ENCODE results near the gene FCMR. TPM values are rescaled to one million over a fixed set of nuclear protein-coding genes. Genes with fewer than 3 reads are reported as not detected.

Gene FCMR
- total RNA-seq, 1 donor, result 1.3 TPM

GRCh38 chr1:206941766-206942418 lies 20.2 kb upstream of the FCMR start:
- no peak overlapping the region for H3K4me3 ChIP-seq (ENCODE audit: low read depth, low read length)
- TF ChIP-seq CTCF (IDR thresholded peaks at IDR 0.05; ENCODE audit: insufficient read depth, low read depth, low read length), result no peak
- DNase-seq (ENCODE audit: low read depth), result peak; percentile 7

DNA sequence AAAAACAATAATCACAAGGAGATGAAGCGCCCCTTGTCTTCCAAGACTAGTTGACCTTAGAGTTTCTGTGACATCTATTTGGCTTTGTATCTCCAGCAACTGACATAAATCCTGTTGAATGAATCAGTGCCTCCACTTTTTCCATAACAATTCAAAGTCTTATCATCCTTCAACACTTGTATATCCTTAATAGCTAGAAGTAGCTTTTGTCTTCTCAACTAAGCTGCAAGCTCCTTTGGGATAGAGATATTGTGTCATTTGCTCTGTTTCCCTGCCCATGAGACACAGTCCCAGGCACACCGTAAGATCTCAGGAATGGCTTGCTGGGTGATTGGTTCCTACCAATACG lies 18.8 kb upstream of the FCMR start:
- no peak overlapping the region for H3K4me3 ChIP-seq (ENCODE audit: low read depth, low read length)
- no peak for DNase-seq (ENCODE audit: low read depth)
- TF ChIP-seq CTCF (IDR thresholded peaks at IDR 0.05; ENCODE audit: insufficient read depth, low read depth, low read length), result no peak

GRCh38 chr1:206939841-206940587 lies 18.3 kb upstream of the FCMR start:
- no peak for TF ChIP-seq CTCF (IDR thresholded peaks at IDR 0.05; ENCODE audit: insufficient read depth, low read depth, low read length)

GRCh38 chr1:206939131-206939530 lies 17.4 kb upstream of the FCMR start:
- no peak for TF ChIP-seq CTCF (IDR thresholded peaks at IDR 0.05; ENCODE audit: insufficient read depth, low read depth, low read length)

More at GRCh38 chr1:206939841-206940587, 18.3 kb upstream of the FCMR start:
- no peak for DNase-seq (ENCODE audit: low read depth)
- H3K4me3 ChIP-seq (ENCODE audit: low read depth, low read length), result no peak overlapping the region

DNA sequence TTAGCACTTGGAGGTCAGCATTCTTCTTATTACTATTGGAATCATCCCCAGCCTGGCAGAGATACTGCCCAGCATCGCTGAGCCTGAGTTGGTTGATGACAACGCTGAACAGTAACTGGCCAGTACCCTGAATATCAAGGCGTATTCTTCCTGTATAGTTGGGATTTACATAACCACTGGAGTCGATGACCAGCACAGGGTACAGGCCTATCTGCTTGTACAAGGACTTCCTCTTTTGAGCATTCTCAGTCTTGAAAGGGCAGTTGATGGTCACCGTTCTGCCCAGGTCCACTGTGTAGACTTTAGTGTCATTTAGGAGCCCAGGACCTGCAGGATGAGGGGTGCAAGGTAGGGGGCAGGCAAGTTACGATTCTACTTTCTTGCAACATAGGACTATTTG lies 15.7 kb upstream of the FCMR start:
- TF ChIP-seq CTCF (IDR thresholded peaks at IDR 0.05; ENCODE audit: insufficient read depth, low read depth, low read length), result no peak
- DNase-seq (ENCODE audit: low read depth), result no peak
- H3K4me3 ChIP-seq (ENCODE audit: low read depth, low read length), result no peak overlapping the region

More at GRCh38 chr1:206939131-206939530, 17.4 kb upstream of the FCMR start:
- DNase-seq (ENCODE audit: low read depth), result no peak
- no peak overlapping the region for H3K4me3 ChIP-seq (ENCODE audit: low read depth, low read length)

DNA sequence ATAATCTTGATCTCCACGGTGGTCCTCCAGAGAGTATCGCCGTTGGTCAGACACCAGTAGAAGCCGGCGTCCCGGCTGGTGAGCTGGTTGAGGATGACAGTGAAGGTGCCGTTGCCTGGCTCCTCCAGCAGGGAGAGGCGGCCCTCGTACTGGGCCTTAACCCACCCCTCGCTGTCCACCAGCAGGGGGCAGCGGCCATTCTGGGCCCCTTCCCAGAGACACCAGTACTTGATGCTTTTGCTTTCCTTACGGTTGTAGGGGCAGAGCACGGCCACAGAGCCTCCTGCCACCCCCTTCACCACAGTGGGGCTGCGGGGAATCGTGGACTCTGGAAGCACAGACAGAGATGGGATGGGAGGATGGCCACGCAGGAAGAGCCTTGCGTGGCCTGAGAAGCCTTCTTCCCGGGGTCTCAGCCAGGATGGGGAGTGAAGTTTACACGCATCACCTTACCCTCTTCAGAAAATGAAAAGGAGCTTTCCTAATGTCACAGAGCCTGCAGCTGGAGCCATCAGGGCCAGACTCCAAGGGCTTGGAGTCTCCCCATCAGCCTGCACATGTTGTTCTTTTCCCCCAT lies 13.8 kb upstream of the FCMR start:
- peak; percentile 80 for TF ChIP-seq CTCF (IDR thresholded peaks at IDR 0.05; ENCODE audit: insufficient read depth, low read depth, low read length)
- peak; percentile 56 for DNase-seq (ENCODE audit: low read depth)
- no peak overlapping the region for H3K4me3 ChIP-seq (ENCODE audit: low read depth, low read length)
